Ishikawa (cell line): ENCODE results near the gene PRXL2A.

ENCODE experiments used
- CEBPB ChIP-seq: IDR thresholded peaks from 2 replicates; pipeline ENCODE4 v1.6.1; 2012
- CREB1 ChIP-seq: IDR thresholded peaks from 2 replicates; pipeline ENCODE4 v1.6.1; 2012; ENCODE audit warnings: low read depth
- EGR1 ChIP-seq: IDR thresholded peaks from 2 replicates; pipeline ENCODE4 v1.6.1; 2012
- EP300 ChIP-seq: IDR thresholded peaks from 2 replicates; pipeline ENCODE4 v1.6.1; 2012; ENCODE audit warnings: borderline replicate concordance
- FOXM1 ChIP-seq: IDR thresholded peaks from 2 replicates; pipeline ENCODE4 v1.6.1; 2012; ENCODE audit warnings: low read depth, borderline replicate concordance
- MAX ChIP-seq: IDR thresholded peaks from 2 replicates; pipeline ENCODE4 v1.6.1; 2012
- NFIC ChIP-seq: IDR thresholded peaks from 2 replicates; pipeline ENCODE4 v1.6.1; 2012
- RAD21 ChIP-seq: IDR thresholded peaks from 2 replicates; pipeline ENCODE4 v1.6.1; 2012; ENCODE audit warnings: low read depth
- REST ChIP-seq: IDR thresholded peaks from 2 replicates; pipeline ENCODE4 v1.6.1; 2012; ENCODE audit warnings: low read depth, mild to moderate bottlenecking
- TAF1 ChIP-seq: IDR thresholded peaks from 2 replicates; pipeline ENCODE4 v1.6.1; 2012; ENCODE audit warnings: low read depth, mild to moderate bottlenecking
- TEAD4 ChIP-seq: IDR thresholded peaks from 2 replicates; pipeline ENCODE4 v1.6.1; 2012
- USF1 ChIP-seq: IDR thresholded peaks from 2 replicates; pipeline ENCODE4 v1.6.1; 2012
- YY1 ChIP-seq: IDR thresholded peaks from 2 replicates; pipeline ENCODE4 v1.6.1; 2012; ENCODE audit warnings: low read depth

- TF ChIP-seq EP300 (no peak), CREB1 (no peak), REST (no peak), MAX (no peak), TEAD4 (no peak), YY1 (no peak), CEBPB (no peak), NFIC (no peak), EGR1 (no peak), RAD21 (no peak), TAF1 (no peak), FOXM1 (no peak), USF1 (no peak)
Measured at GRCh38 chr10:80441831-80442230, 33.5 kb downstream of the PRXL2A start.
